A549 (cell line): Measurements from ENCODE around the gene F10.

ENCODE experiments used
- NR3C1 ChIP-seq: fragments of >200 bp; sonication (Bioruptor Twin); formaldehyde crosslinking; IDR thresholded peaks from 3 replicates; pipeline ENCODE4 v1.6.1; 2017
- POLR2A ChIP-seq: IDR thresholded peaks from 2 replicates; pipeline ENCODE4 v1.6.1; 2012; ENCODE audit warnings: mild to moderate bottlenecking, low read length
- RFX5 ChIP-seq: fragments of 450-650 bp; IDR thresholded peaks from 2 replicates; pipeline ENCODE4 v1.7.1; 2014; ENCODE audit warnings: antibody characterized with exemption, mild to moderate bottlenecking, moderate library complexity
- TF ChIP-seq, protein P1 (sequence below): fragments of >200 bp; sonication (Bioruptor Twin); formaldehyde crosslinking; IDR thresholded peaks from 3 replicates; pipeline ENCODE4 v1.5.1; 2016

DNA sequence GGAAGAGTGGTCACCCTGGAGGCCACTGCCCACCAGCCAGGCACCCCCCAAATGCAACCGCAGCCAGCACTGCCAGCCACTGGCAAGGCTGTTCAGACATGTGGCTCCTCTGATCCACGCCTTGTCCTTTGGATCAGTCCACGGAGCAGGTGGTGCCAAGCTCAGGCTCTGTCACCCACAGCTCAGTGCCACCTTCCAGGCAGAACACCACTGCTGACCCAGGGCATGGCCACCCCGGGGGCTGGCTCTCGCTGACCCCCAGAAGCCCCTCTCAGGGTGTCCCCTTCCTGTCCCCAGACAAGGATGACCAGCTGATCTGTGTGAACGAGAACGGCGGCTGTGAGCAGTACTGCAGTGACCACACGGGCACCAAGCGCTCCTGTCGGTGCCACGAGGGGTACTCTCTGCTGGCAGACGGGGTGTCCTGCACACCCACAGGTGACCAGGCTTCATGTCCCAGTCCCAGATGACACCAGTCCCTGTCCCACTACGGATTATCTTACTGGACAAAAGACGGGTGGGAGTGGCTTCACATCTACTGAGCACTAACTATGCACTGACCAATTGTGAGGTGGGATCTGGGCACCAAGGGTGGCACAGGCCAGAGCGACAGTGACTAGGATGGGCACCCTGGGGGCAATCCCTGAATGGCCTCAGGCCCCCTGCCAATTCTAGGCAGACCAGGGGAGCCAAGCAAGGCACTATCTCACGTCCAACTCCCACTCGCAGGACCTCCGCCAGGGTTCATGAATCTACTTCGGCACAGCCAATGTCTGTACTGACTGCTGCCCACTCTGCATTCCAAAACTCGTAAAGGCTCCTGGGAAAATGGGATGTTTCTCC, 7.0 kb upstream of the F10 start:
- TF ChIP-seq RFX5 (no peak), POLR2A (no peak), NR3C1 (no peak)
- TF ChIP-seq, protein P1, sequence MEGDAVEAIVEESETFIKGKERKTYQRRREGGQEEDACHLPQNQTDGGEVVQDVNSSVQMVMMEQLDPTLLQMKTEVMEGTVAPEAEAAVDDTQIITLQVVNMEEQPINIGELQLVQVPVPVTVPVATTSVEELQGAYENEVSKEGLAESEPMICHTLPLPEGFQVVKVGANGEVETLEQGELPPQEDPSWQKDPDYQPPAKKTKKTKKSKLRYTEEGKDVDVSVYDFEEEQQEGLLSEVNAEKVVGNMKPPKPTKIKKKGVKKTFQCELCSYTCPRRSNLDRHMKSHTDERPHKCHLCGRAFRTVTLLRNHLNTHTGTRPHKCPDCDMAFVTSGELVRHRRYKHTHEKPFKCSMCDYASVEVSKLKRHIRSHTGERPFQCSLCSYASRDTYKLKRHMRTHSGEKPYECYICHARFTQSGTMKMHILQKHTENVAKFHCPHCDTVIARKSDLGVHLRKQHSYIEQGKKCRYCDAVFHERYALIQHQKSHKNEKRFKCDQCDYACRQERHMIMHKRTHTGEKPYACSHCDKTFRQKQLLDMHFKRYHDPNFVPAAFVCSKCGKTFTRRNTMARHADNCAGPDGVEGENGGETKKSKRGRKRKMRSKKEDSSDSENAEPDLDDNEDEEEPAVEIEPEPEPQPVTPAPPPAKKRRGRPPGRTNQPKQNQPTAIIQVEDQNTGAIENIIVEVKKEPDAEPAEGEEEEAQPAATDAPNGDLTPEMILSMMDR, result no peak
